BE2C (cell line): Measurements from ENCODE around the gene CATSPER1.

Source experiments
- DNase-seq: peaks from one replicate; pipeline ENCODE4 v3.0.0-alpha.2; 2020
- H3K27me3 ChIP-seq: fragments of 250-450 bp; sonication (Bioruptor Pico); 2 replicates; pipeline ENCODE4 v1.5.1; 2020; ENCODE audit warnings: mild to moderate bottlenecking
- H3K36me3 ChIP-seq: fragments of 250-450 bp; sonication (Bioruptor Pico); 2 replicates; pipeline ENCODE4 v1.5.1; 2020; ENCODE audit warnings: mild to moderate bottlenecking
- H3K4me1 ChIP-seq: fragments of 250-450 bp; sonication (Bioruptor Pico); 2 replicates; pipeline ENCODE4 v1.5.1; 2020
- H3K4me3 ChIP-seq: 2 replicates; pipeline ENCODE4 v1.5.1; 2011; ENCODE audit warnings: low read depth, low read length
- H3K9me3 ChIP-seq: fragments of 250-450 bp; sonication (Bioruptor Pico); 2 replicates; pipeline ENCODE4 v1.5.1; 2020
- TF ChIP-seq, protein P1 (sequence below): IDR thresholded peaks from 2 replicates; pipeline ENCODE4 v1.5.1; 2012; ENCODE audit warnings: mild to moderate bottlenecking, low read depth, low read length

The CATSPER1 gene

GRCh38 chr11:65976216-65977176 lies 49.8 kb downstream of the CATSPER1 start:
- Histone ChIP-seq H3K9me3 (no peaks in the 10 kb centered on the region), H3K4me1 (no peaks in the 10 kb centered on the region), H3K27me3 (no peaks in the 10 kb centered on the region), H3K36me3 (peaks cover 36% of the 10 kb centered on the region), H3K4me3 (no peak overlapping the region)
- TF ChIP-seq, protein P1, sequence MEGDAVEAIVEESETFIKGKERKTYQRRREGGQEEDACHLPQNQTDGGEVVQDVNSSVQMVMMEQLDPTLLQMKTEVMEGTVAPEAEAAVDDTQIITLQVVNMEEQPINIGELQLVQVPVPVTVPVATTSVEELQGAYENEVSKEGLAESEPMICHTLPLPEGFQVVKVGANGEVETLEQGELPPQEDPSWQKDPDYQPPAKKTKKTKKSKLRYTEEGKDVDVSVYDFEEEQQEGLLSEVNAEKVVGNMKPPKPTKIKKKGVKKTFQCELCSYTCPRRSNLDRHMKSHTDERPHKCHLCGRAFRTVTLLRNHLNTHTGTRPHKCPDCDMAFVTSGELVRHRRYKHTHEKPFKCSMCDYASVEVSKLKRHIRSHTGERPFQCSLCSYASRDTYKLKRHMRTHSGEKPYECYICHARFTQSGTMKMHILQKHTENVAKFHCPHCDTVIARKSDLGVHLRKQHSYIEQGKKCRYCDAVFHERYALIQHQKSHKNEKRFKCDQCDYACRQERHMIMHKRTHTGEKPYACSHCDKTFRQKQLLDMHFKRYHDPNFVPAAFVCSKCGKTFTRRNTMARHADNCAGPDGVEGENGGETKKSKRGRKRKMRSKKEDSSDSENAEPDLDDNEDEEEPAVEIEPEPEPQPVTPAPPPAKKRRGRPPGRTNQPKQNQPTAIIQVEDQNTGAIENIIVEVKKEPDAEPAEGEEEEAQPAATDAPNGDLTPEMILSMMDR, result no peak
- DNase-seq, result no peak

DNA sequence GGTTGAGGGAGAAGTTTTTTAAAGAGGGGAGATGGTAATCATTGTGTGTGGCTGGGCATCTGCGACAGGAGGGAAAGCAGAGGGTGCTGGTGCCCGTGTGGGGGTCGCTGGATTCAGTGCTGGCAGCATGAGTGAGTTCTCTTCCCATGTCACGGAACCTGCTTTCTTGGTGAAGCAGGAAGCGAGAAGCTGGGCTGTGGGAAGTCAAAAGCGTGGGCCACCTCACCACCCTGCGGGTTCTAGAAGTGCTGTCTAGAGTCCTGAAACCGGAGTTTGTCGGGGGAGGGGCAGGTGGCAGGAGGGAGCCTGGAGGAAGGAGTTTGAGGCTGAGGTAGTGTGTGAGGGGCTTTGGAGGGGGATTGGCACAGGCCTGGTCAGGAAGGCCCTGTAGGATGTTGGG lies 50.5 kb downstream of the CATSPER1 start:
- Histone ChIP-seq H3K9me3 (no peaks in the 10 kb centered on the region), H3K27me3 (no peaks in the 10 kb centered on the region), H3K4me1 (no peaks in the 10 kb centered on the region), H3K4me3 (no peak overlapping the region), H3K36me3 (peaks cover 36% of the 10 kb centered on the region)
- DNase-seq, result no peak
- TF ChIP-seq, protein P1, result no peak

GRCh38 chr11:65973439-65974110 lies 52.7 kb downstream of the CATSPER1 start:
- H3K27me3 ChIP-seq, result no peaks in the 10 kb centered on the region
- H3K4me3 ChIP-seq, result no peak overlapping the region
- no peak for DNase-seq
- H3K36me3 ChIP-seq, result peaks cover 36% of the 10 kb centered on the region
- no peaks in the 10 kb centered on the region for H3K9me3 ChIP-seq
- H3K4me1 ChIP-seq, result no peaks in the 10 kb centered on the region
- TF ChIP-seq, protein P1, result no peak

DNA sequence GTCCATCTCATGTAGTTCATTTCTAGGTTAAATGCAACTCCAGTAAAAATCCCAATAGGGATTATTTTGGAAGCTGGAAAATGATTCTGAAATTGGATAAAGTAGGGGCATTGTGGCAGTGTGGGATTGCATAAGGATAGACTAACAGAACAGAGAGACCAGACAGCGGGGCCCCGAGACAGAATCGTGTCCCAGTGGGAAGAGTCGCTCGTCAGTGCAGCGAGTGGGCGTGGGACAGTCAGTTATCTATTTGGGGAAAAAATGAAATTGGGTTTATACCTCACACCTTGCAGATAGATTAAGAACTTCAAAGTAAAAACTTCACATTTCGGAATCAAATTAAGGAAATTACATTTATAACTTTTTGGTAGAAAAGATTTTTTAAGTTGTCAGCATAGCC lies 54.2 kb downstream of the CATSPER1 start:
- no peaks in the 10 kb centered on the region for H3K9me3 ChIP-seq
- peaks cover 32% of the 10 kb centered on the region for H3K36me3 ChIP-seq
- DNase-seq, result no peak
- TF ChIP-seq, protein P1, result no peak
- H3K4me1 ChIP-seq, result no peaks in the 10 kb centered on the region
- no peak overlapping the region for H3K4me3 ChIP-seq
- no peaks in the 10 kb centered on the region for H3K27me3 ChIP-seq

DNA sequence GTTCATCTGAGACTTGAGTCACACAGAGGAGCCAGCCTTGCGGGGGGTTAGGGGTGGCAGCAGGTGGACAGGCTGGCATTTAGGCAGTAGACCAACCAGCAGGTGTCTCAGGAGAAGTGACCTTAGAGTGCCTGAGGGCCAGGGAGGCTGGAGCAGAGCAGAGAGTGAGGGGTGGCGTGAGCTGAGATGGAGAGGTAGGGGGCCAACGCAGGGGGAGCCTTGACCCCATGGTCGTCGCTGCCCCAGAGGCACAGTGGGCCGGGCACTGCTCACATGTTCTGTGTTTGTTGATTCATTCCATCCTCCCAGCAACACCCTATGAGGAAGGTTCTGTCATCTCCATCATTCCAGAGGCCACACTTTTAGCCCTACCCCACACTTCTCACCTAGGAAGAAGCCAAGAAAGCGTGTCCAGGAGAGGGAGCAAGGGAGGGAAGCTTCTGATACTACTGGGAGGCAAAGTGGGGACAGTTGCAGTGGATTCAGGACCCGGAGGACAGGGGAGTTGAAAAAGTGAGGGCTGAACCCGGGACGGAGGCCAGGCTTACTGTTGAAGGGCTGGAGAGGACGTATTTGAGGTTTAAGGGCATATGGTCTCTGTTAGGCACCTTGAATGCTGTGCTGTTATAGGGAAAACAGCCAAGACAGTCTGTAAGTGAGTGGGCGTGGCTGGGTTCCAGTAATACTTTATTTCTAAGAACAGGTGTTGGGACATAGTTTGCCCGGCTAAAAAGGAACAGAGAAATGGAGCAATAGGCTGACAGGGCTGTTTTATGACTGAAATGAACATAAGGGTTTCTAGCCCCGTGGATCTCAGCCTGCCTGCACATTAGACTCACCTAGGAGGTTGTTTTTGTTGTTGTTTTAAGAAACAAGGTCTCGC lies 57.4 kb downstream of the CATSPER1 start:
- DNase-seq, result no peak
- H3K4me3 ChIP-seq, result no peak overlapping the region
- H3K27me3 ChIP-seq, result no peaks in the 10 kb centered on the region
- peaks cover 51% of the 10 kb centered on the region for H3K36me3 ChIP-seq
- H3K9me3 ChIP-seq, result no peaks in the 10 kb centered on the region
- TF ChIP-seq, protein P1, result no peak
- H3K4me1 ChIP-seq, result no peaks in the 10 kb centered on the region
